ENCODE results near the gene LIPG.
A peak's percentile ranks its signal among the peaks of the same experiment; 100 is the strongest.

The LIPG gene

DNA sequence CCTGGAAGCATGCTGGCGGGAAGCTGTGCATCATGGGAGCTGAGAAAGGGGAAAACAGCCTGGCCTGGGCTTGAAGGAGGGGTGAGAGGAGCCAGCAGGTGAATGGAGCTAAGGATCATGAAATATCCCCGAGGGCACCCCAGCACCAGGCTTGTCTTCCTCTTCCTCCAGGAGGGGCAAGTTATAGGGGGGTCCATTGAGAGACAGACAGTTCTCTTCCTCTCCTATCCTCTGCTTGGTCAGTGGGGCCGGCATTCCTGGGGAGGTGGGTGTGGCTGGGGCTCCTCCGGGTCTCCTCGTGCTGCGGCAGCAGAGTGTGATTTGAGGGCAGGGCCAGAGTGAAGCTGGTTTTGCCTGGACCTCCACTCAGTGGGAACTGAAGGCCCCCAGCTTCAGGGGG lies 78.9 kb downstream of the LIPG start:
- DNase-seq = no peak

DNA sequence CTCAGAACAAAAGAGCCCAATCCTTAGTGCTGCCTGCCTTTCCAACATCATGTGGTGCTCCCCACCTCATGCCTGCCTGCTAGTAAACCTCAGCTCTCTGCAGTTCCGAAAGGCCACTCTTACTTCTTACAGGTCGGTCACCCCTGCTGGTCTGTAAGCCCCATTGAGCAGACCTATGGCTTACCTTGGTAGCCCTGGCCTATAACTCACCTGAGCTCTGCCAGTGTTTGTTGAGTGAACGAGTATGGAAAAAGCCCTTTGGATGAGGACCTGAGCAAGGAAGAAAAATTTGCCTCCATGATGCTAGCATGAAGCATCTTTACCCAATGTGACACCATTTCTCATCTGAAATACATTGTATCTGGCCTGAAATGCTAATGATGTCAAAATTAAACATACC lies 83.3 kb downstream of the LIPG start:
- DNase-seq = no peak

- DNase-seq = no peak
Measured at GRCh38 chr18:49645841-49646351, 84.0 kb downstream of the LIPG start.

- peak; percentile 32 for DNase-seq
Measured at GRCh38 chr18:49646873-49647272, 85.0 kb downstream of the LIPG start.

DNA sequence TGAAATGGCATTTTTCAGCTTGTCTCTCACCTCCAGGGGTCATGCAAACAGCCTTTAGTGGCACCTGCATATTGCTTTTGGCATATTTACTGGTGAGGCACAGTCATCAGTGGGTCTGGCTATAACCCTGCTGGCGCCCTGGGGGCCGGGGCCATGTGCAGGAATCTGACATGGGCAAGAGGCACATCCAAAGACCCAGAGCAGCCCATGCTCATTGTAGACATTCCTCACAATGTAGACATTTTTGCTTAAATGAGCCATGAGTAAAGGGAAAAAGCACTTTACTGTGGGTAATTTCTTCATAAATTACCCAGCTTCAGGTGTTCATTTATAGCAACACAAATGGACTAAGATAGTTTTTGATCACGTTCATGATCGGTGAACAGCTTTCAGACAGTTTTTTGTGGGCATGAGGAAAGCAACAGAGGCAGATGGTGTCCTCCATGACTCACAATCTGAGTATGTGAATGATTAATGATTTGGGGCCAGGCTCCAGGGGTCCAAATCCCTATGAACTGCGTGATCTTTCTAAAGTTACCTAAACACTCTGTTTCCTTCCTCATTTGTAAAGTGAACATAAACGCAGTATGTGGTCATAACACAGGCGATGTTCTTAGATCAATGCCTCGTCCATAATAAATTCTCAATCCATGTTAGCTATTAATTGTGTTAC lies 85.8 kb downstream of the LIPG start:
- no peak for DNase-seq

DNA sequence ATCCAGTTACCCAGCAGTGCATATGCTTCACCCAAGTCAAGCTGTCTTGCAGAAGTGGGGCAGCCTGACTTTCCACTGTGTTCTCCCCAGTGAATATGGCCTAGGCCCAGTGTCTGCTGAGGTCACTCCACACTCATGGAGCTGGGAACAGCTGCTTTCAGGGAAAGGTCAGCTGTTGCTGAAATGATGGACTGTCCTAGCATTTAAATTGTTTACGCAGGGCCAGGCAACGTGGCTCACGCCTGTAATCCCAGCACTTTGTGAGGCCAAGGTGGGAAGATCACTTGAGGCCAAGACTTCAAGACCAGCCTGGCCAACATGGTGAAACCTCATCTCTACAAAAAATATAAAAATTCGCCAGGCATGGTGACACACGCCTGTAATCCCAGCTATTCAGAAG lies 86.5 kb downstream of the LIPG start:
- DNase-seq = no peak
